KMS-11 (cell line): ENCODE results near the gene RFPL1.
"Not testable (repeated sequence)": the region's sequence is repeated elsewhere in the genome, so short reads cannot be mapped to it uniquely, and the experiment has no call there.

ENCODE experiments used
- H2AFZ ChIP-seq: fragments of 200-600 bp; sonication (generic); 2 replicates; pipeline ENCODE4 v1.6.1; 2016; ENCODE audit warnings: antibody characterized with exemption, mixed run types, low read depth
- H3K27ac ChIP-seq: fragments of 200-600 bp; sonication (generic); 2 replicates; pipeline ENCODE4 v1.6.1; 2016; ENCODE audit warnings: mild to moderate bottlenecking, mixed run types
- H3K27me3 ChIP-seq: fragments of 200-600 bp; sonication (generic); 2 replicates; pipeline ENCODE4 v1.6.1; 2017; ENCODE audit warnings: mild to moderate bottlenecking, low read depth, mixed run types, moderate library complexity; ENCODE audit not compliant: insufficient read depth
- H3K36me3 ChIP-seq: fragments of 200-600 bp; sonication (generic); 2 replicates; pipeline ENCODE4 v1.6.1; 2017; ENCODE audit warnings: mild to moderate bottlenecking, mixed run types; ENCODE audit not compliant: insufficient read depth
- H3K4me1 ChIP-seq: fragments of 200-600 bp; sonication (generic); 2 replicates; pipeline ENCODE4 v1.6.1; 2016; ENCODE audit warnings: mild to moderate bottlenecking, low read depth, mixed run types; ENCODE audit not compliant: poor library complexity, severe bottlenecking
- H3K4me2 ChIP-seq: fragments of 200-600 bp; sonication (generic); 2 replicates; pipeline ENCODE4 v1.7.0; 2016; ENCODE audit warnings: mild to moderate bottlenecking, mixed run types
- H3K4me3 ChIP-seq: fragments of 200-600 bp; sonication (generic); IDR thresholded peaks from 2 replicates; pipeline ENCODE4 v1.6.1; 2017; ENCODE audit warnings: low read depth, low read length, mixed read lengths; ENCODE audit not compliant: insufficient read depth
- H3K79me2 ChIP-seq: fragments of 200-600 bp; sonication (generic); 2 replicates; pipeline ENCODE4 v1.6.1; 2016; ENCODE audit warnings: low read depth, mixed run types; ENCODE audit not compliant: insufficient read depth
- H3K9ac ChIP-seq: fragments of 200-600 bp; sonication (generic); 2 replicates; pipeline ENCODE4 v1.6.1; 2016; ENCODE audit warnings: mild to moderate bottlenecking, mixed run types
- H4K20me1 ChIP-seq: fragments of 200-600 bp; sonication (generic); 2 replicates; pipeline ENCODE4 v1.6.1; 2016; ENCODE audit warnings: mild to moderate bottlenecking, mixed run types; ENCODE audit not compliant: insufficient read depth
- CTCF ChIP-seq: fragments of 200-600 bp; sonication (generic); conservative IDR thresholded peaks from 2 replicates; pipeline ENCODE4 v1.6.1; 2017; ENCODE audit warnings: low read depth, mild to moderate bottlenecking, antibody characterized with exemption, low read length, moderate library complexity, mixed read lengths

Gene RFPL1

GRCh38 chr22:29438283-29438682 is at the start of gene RFPL1:
Gene RFPL1 (plus strand): TSS chr22:29438583.
- not testable (repeated sequence) for H3K9ac ChIP-seq, H3K27me3 ChIP-seq, H3K79me2 ChIP-seq, H3K4me3 ChIP-seq, H4K20me1 ChIP-seq, H3K4me2 ChIP-seq, H3K4me1 ChIP-seq, H2AFZ ChIP-seq, H3K27ac ChIP-seq, H3K36me3 ChIP-seq

GRCh38 chr22:29388759-29389090 is 49.7 kb upstream of the RFPL1 start:
- peaks cover 18% of the 10 kb centered on the region for H3K4me1 ChIP-seq
- H3K9ac ChIP-seq, result peak overlapping the region; percentile 55; the same call in 1 of the 2 replicates
- no peaks in the 10 kb centered on the region for H4K20me1 ChIP-seq
- no peak for TF ChIP-seq CTCF
- peaks cover 38% of the 10 kb centered on the region for H3K79me2 ChIP-seq
- no peak overlapping the region; the same call in 1 of the 2 replicates for H3K27ac ChIP-seq
- H3K36me3 ChIP-seq, result no peaks in the 10 kb centered on the region
- no peaks in the 10 kb centered on the region for H3K27me3 ChIP-seq
- peak overlapping the region; percentile 90 for H3K4me2 ChIP-seq
- H3K4me3 ChIP-seq, result no peak overlapping the region
- H2AFZ ChIP-seq, result peak overlapping the region; percentile 99

GRCh38 chr22:29390270-29390669 is 48.1 kb upstream of the RFPL1 start:
- H3K4me1 ChIP-seq, result peaks cover 18% of the 10 kb centered on the region
- no peak overlapping the region for H3K4me2 ChIP-seq
- H3K27me3 ChIP-seq, result no peaks in the 10 kb centered on the region
- no peaks in the 10 kb centered on the region for H4K20me1 ChIP-seq
- H3K27ac ChIP-seq, result no peak overlapping the region
- H3K36me3 ChIP-seq, result no peaks in the 10 kb centered on the region
- H2AFZ ChIP-seq, result no peak overlapping the region
- no peak overlapping the region for H3K9ac ChIP-seq
- H3K4me3 ChIP-seq, result no peak overlapping the region
- peaks cover 28% of the 10 kb centered on the region for H3K79me2 ChIP-seq
- no peak for TF ChIP-seq CTCF

GRCh38 chr22:29391546-29391945 is 46.8 kb upstream of the RFPL1 start:
- no peak overlapping the region for H3K9ac ChIP-seq
- H2AFZ ChIP-seq, result no peak overlapping the region
- no peak for TF ChIP-seq CTCF

GRCh38 chr22:29393019-29393608 is 45.3 kb upstream of the RFPL1 start:
- Histone ChIP-seq H3K4me1 (peaks cover 6% of the 10 kb centered on the region), H2AFZ (no peak overlapping the region), H3K27ac (no peak overlapping the region), H3K79me2 (0 out of 2 replicates have a peak, but pooled peaks cover under 1% of the 10 kb centered on the region), H4K20me1 (no peaks in the 10 kb centered on the region), H3K4me2 (no peak overlapping the region), H3K9ac (no peak overlapping the region), H3K4me3 (no peak overlapping the region), H3K27me3 (no peaks in the 10 kb centered on the region), H3K36me3 (no peaks in the 10 kb centered on the region)
- no peak for TF ChIP-seq CTCF

More at GRCh38 chr22:29391546-29391945, 46.8 kb upstream of the RFPL1 start:
- no peak overlapping the region for H3K4me3 ChIP-seq
- peaks cover 13% of the 10 kb centered on the region for H3K4me1 ChIP-seq
- peaks cover 16% of the 10 kb centered on the region for H3K79me2 ChIP-seq
- H3K36me3 ChIP-seq, result no peaks in the 10 kb centered on the region
- H3K4me2 ChIP-seq, result no peak overlapping the region
- H3K27me3 ChIP-seq, result no peaks in the 10 kb centered on the region
- H4K20me1 ChIP-seq, result no peaks in the 10 kb centered on the region
- no peak overlapping the region for H3K27ac ChIP-seq
